ENCODE measurements around the gene TFIP11. TPM values are rescaled to one million over a fixed set of nuclear protein-coding genes. Genes with fewer than 3 reads are reported as not detected.
A peak's percentile ranks its signal among the peaks of the same experiment; 100 is the strongest.
"Not testable (repeated sequence)": the region's sequence is repeated elsewhere in the genome, so short reads cannot be mapped to it uniquely, and the experiment has no call there.

The TFIP11 gene
- total RNA-seq, 2 donors from 2014 or later, result 21.9 to 33.2 TPM

DNA sequence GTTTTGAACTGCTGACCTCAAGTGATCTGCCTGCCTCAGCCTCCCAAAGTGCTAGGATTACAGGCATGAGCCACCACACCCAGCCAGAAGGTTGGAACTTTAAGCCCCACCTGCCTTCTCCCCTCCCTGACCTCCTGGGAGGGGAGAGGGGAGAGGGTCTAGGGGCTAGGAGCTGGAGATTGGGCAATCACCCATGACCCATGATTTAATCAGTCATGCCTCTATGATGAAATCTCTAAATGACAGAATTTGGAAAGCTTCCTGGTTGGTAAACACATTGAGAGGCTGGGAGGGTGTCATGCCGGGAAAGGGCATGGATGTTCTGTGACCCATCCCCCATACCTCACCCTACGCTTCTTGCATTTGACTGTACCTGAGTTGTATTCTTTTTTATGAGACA is 17.1 kb upstream of the TFIP11 start:
- TF ChIP-seq, protein P1, sequence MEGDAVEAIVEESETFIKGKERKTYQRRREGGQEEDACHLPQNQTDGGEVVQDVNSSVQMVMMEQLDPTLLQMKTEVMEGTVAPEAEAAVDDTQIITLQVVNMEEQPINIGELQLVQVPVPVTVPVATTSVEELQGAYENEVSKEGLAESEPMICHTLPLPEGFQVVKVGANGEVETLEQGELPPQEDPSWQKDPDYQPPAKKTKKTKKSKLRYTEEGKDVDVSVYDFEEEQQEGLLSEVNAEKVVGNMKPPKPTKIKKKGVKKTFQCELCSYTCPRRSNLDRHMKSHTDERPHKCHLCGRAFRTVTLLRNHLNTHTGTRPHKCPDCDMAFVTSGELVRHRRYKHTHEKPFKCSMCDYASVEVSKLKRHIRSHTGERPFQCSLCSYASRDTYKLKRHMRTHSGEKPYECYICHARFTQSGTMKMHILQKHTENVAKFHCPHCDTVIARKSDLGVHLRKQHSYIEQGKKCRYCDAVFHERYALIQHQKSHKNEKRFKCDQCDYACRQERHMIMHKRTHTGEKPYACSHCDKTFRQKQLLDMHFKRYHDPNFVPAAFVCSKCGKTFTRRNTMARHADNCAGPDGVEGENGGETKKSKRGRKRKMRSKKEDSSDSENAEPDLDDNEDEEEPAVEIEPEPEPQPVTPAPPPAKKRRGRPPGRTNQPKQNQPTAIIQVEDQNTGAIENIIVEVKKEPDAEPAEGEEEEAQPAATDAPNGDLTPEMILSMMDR (IDR thresholded peaks at IDR 0.05), result no peak
- TF ChIP-seq POLR2AphosphoS5 (IDR thresholded peaks at IDR 0.05) (peak; percentile 53), POLR2A (IDR thresholded peaks at IDR 0.05) (no peak)
- no peak overlapping the region for H3K4me3 ChIP-seq
- no peak overlapping the region for H3K27ac ChIP-seq
- H3K9me3 ChIP-seq, result no peaks in the 10 kb centered on the region
- H3K4me1 ChIP-seq (replicated peaks), result no peaks in the 10 kb centered on the region
- 51% methylated on average over 2 of the region's 2 CpGs for WGBS
- no peak for DNase-seq (ENCODE audit: low spot score)
- intact Hi-C loops (cut with DNase I), result no loop called here
- H3K36me3 ChIP-seq, result no peaks in the 10 kb centered on the region
- no peaks in the 10 kb centered on the region for H3K27me3 ChIP-seq (replicated peaks; ENCODE audit: insufficient read depth)

DNA sequence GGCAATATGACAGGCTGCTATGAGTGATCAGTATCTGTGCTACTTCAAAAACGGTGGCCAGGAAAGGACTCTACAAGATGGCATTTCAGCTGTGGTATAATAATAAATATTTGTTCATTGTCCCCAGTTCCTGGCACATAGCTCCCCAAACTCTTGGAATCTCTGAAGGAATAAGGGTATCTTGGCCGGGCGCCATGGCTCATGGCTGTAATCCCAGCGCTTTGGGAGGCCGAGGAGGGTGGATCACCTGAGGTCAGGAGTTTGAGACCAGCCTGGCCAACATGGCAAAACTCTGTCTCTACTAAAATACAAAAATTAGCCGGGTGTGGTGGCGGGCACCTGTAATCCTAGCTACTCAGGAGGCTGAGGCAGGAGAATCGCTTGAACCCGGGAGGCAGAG is 16.2 kb upstream of the TFIP11 start:
- H3K4me3 ChIP-seq; intact Hi-C loops (cut with DNase I); H3K27ac ChIP-seq; H3K4me1 ChIP-seq (replicated peaks); H3K9me3 ChIP-seq; DNase-seq (ENCODE audit: low spot score); H3K27me3 ChIP-seq (replicated peaks; ENCODE audit: insufficient read depth); H3K36me3 ChIP-seq: not testable (repeated sequence)
- 91% methylated on average over 9 of the region's 9 CpGs for WGBS

GRCh38 chr22:26527574-26528465 is 15.5 kb upstream of the TFIP11 start:
- Histone ChIP-seq H3K27ac (no peak overlapping the region), H3K36me3 (no peaks in the 10 kb centered on the region)
- intact Hi-C loops (cut with DNase I), result no loop called here

DNA sequence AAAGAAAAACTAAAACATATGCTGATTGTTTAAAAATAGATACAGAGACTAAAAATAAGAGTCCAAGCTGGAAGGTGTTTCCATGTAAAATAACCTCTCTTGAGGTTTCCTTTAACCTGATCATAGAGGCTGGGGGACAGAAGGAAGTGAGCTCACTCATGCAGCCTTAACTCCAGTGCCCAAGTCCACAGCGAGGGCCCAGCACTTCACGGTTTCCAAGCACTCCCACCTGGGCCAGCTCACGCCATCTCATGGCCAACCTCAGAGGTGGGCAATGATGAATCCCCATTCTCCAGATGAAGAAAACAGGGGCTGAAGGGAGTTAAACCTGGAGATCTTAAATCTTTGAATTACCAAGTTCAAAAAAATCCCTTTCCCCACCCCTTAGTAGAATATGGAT is 14.9 kb upstream of the TFIP11 start:
- WGBS, result 88% methylated on average over 3 of the region's 3 CpGs
- Histone ChIP-seq H3K36me3 (no peaks in the 10 kb centered on the region), H3K27me3 (replicated peaks; ENCODE audit: insufficient read depth) (no peaks in the 10 kb centered on the region), H3K4me3 (no peak overlapping the region), H3K4me1 (replicated peaks) (no peaks in the 10 kb centered on the region), H3K9me3 (no peaks in the 10 kb centered on the region), H3K27ac (no peak overlapping the region)
- no peak for DNase-seq (ENCODE audit: low spot score)
- intact Hi-C loops (cut with DNase I), result no loop called here
- TF ChIP-seq POLR2A (IDR thresholded peaks at IDR 0.05) (no peak), POLR2AphosphoS5 (IDR thresholded peaks at IDR 0.05) (no peak)
- TF ChIP-seq, protein P1 (IDR thresholded peaks at IDR 0.05), result no peak

More at GRCh38 chr22:26527574-26528465, 15.5 kb upstream of the TFIP11 start:
- 83% methylated on average over 15 of the region's 15 CpGs for WGBS
- TF ChIP-seq POLR2AphosphoS5 (IDR thresholded peaks at IDR 0.05) (no peak), POLR2A (IDR thresholded peaks at IDR 0.05) (no peak)
- TF ChIP-seq, protein P1 (IDR thresholded peaks at IDR 0.05), result no peak
- Histone ChIP-seq H3K27me3 (replicated peaks; ENCODE audit: insufficient read depth) (no peaks in the 10 kb centered on the region), H3K4me1 (replicated peaks) (no peaks in the 10 kb centered on the region), H3K9me3 (no peaks in the 10 kb centered on the region), H3K4me3 (no peak overlapping the region)
- DNase-seq (ENCODE audit: low spot score), result no peak

GRCh38 chr22:26525946-26526564 is 13.8 kb upstream of the TFIP11 start:
- H3K36me3 ChIP-seq, result no peaks in the 10 kb centered on the region
- no peak overlapping the region for H3K27ac ChIP-seq
- WGBS, result 87% methylated on average over 7 of the region's 7 CpGs
- H3K4me3 ChIP-seq, result no peak overlapping the region
- DNase-seq (ENCODE audit: low spot score), result no peak
- H3K27me3 ChIP-seq (replicated peaks; ENCODE audit: insufficient read depth), result no peaks in the 10 kb centered on the region
- H3K9me3 ChIP-seq, result no peaks in the 10 kb centered on the region
- TF ChIP-seq, protein P1 (IDR thresholded peaks at IDR 0.05), result no peak
- TF ChIP-seq POLR2AphosphoS5 (IDR thresholded peaks at IDR 0.05) (no peak), POLR2A (IDR thresholded peaks at IDR 0.05) (no peak)
- no peaks in the 10 kb centered on the region for H3K4me1 ChIP-seq (replicated peaks)
- intact Hi-C loops (cut with DNase I), result no loop called here

Data from prostate gland (tissue), 2 donors.